ENCODE measurements around the gene IL1RAPL2. TPM values are rescaled to one million over a fixed set of nuclear protein-coding genes. Genes with fewer than 3 reads are reported as not detected.

The IL1RAPL2 gene
- total RNA-seq, 4 donors from 2014 or later = 0.50 to 1.3 (median 0.67) TPM

GRCh38 chrX:104968241-104968640 is 402.2 kb downstream of the IL1RAPL2 start:
- TF ChIP-seq EP300 (IDR thresholded peaks at IDR 0.05) = no peak
- TF ChIP-seq POLR2AphosphoS5 (IDR thresholded peaks at IDR 0.05) = no peak
- no peak for TF ChIP-seq POLR2A (IDR thresholded peaks at IDR 0.05; ENCODE audit: low read depth)
- TF ChIP-seq, protein P1, sequence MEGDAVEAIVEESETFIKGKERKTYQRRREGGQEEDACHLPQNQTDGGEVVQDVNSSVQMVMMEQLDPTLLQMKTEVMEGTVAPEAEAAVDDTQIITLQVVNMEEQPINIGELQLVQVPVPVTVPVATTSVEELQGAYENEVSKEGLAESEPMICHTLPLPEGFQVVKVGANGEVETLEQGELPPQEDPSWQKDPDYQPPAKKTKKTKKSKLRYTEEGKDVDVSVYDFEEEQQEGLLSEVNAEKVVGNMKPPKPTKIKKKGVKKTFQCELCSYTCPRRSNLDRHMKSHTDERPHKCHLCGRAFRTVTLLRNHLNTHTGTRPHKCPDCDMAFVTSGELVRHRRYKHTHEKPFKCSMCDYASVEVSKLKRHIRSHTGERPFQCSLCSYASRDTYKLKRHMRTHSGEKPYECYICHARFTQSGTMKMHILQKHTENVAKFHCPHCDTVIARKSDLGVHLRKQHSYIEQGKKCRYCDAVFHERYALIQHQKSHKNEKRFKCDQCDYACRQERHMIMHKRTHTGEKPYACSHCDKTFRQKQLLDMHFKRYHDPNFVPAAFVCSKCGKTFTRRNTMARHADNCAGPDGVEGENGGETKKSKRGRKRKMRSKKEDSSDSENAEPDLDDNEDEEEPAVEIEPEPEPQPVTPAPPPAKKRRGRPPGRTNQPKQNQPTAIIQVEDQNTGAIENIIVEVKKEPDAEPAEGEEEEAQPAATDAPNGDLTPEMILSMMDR (IDR thresholded peaks at IDR 0.05) = no peak
- no peaks in the 10 kb centered on the region for H3K4me1 ChIP-seq
- intact Hi-C loops (cut with DNase I) = no loop called here
- no peak for DNase-seq (ENCODE audit: extremely low spot score)
- no peaks in the 10 kb centered on the region for H3K27me3 ChIP-seq
- H3K27ac ChIP-seq (replicated peaks in 1 of 4) = no peak overlapping the region
- no peak overlapping the region for H3K4me3 ChIP-seq
- H3K36me3 ChIP-seq = no peaks in the 10 kb centered on the region
- H3K9me3 ChIP-seq = no peaks in the 10 kb centered on the region

DNA sequence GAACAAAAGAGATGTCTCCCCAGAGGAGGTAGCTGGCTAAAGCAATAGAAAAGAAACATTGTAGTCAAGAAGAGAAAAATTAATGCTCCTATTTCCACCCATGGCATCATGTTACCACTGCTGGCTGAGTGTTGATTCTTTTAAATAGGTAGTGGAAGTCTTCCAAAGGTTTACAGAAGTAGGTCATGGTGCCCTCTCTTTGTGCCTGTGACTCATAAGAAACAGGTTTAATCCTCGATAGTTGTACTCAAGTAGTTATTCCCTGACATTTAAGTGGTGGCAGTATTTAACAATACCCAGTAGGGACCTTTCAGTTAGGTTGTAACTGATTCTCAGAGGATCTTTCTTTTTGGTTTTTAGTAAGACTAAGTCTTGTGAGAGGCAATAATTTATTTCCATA is 406.7 kb downstream of the IL1RAPL2 start:
- Histone ChIP-seq H3K9me3 (no peaks in the 10 kb centered on the region), H3K4me1 (no peaks in the 10 kb centered on the region), H3K36me3 (no peaks in the 10 kb centered on the region), H3K4me3 (no peak overlapping the region), H3K27ac (replicated peaks in 1 of 4) (no peak overlapping the region), H3K27me3 (no peaks in the 10 kb centered on the region)
- no peak for DNase-seq (ENCODE audit: extremely low spot score)
- TF ChIP-seq EP300 (IDR thresholded peaks at IDR 0.05) (no peak), POLR2AphosphoS5 (IDR thresholded peaks at IDR 0.05) (no peak), POLR2A (IDR thresholded peaks at IDR 0.05; ENCODE audit: low read depth) (no peak)
- TF ChIP-seq, protein P1 (IDR thresholded peaks at IDR 0.05) = no peak
- 50% methylated on average over 1 of the region's 1 CpG for WGBS
- intact Hi-C loops (cut with DNase I) = no loop called here

- Histone ChIP-seq H3K9me3 (no peaks in the 10 kb centered on the region), H3K27me3 (no peaks in the 10 kb centered on the region), H3K4me1 (no peaks in the 10 kb centered on the region), H3K36me3 (no peaks in the 10 kb centered on the region), H3K4me3 (no peak overlapping the region), H3K27ac (replicated peaks in 1 of 4) (no peak overlapping the region)
- no peak for TF ChIP-seq POLR2AphosphoS5 (IDR thresholded peaks at IDR 0.05)
- TF ChIP-seq, protein P1 (IDR thresholded peaks at IDR 0.05) = no peak
- TF ChIP-seq EP300 (IDR thresholded peaks at IDR 0.05) = no peak
- TF ChIP-seq POLR2A (IDR thresholded peaks at IDR 0.05; ENCODE audit: low read depth) = no peak
- intact Hi-C loops (cut with DNase I) = no loop called here
- DNase-seq (ENCODE audit: extremely low spot score) = no peak
Observed at GRCh38 chrX:104987063-104987462, 421.1 kb downstream of the IL1RAPL2 start.

DNA sequence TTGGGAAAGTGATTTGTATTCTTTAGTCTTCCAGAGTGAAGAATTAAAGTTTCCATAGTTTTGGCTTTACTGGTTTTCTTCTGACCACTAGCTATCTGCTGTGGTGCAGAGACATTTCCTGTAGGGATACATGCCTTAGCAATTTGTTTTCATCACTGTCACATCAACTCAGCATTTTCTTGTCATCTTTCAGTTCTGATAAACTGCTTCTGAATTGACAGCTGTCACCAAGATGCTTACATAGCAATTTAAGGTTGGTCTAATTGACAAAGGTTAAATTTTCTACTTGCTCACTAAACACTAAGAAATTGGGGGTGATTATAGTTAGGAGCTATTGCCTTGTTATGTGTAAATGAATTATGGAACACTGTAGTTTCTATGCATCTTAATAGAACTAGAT is 422.0 kb downstream of the IL1RAPL2 start:
- Histone ChIP-seq H3K4me3 (no peak overlapping the region), H3K9me3 (no peaks in the 10 kb centered on the region), H3K27me3 (no peaks in the 10 kb centered on the region), H3K27ac (replicated peaks in 1 of 4) (no peak overlapping the region), H3K36me3 (no peaks in the 10 kb centered on the region), H3K4me1 (no peaks in the 10 kb centered on the region)
- TF ChIP-seq, protein P1 (IDR thresholded peaks at IDR 0.05) = no peak
- TF ChIP-seq POLR2AphosphoS5 (IDR thresholded peaks at IDR 0.05) = no peak
- no peak for TF ChIP-seq EP300 (IDR thresholded peaks at IDR 0.05)
- TF ChIP-seq POLR2A (IDR thresholded peaks at IDR 0.05; ENCODE audit: low read depth) = no peak
- intact Hi-C loops (cut with DNase I) = no loop called here
- no peak for DNase-seq (ENCODE audit: extremely low spot score)

- intact Hi-C loops (cut with DNase I) = no loop called here
- no peaks in the 10 kb centered on the region for H3K9me3 ChIP-seq
- H3K27ac ChIP-seq (replicated peaks in 1 of 4) = no peak overlapping the region
- no peaks in the 10 kb centered on the region for H3K36me3 ChIP-seq
- no peak for TF ChIP-seq POLR2A (IDR thresholded peaks at IDR 0.05; ENCODE audit: low read depth)
- no peak for TF ChIP-seq EP300 (IDR thresholded peaks at IDR 0.05)
- TF ChIP-seq POLR2AphosphoS5 (IDR thresholded peaks at IDR 0.05) = no peak
- TF ChIP-seq, protein P1 (IDR thresholded peaks at IDR 0.05) = no peak
- no peaks in the 10 kb centered on the region for H3K27me3 ChIP-seq
- no peaks in the 10 kb centered on the region for H3K4me1 ChIP-seq
- DNase-seq (ENCODE audit: extremely low spot score) = no peak
- H3K4me3 ChIP-seq = no peak overlapping the region
Observed at GRCh38 chrX:104995546-104995945, 429.5 kb downstream of the IL1RAPL2 start.

All from esophagus muscularis mucosa (tissue), 4 donors.